ENCODE measurements around the gene RCAN2. TPM values are rescaled to one million over a fixed set of nuclear protein-coding genes. Genes with fewer than 3 reads are reported as not detected.

RCAN2 gene
- total RNA-seq, 4 donors from 2014 or later = 28.7 to 79.1 (median 36.3) TPM

DNA sequence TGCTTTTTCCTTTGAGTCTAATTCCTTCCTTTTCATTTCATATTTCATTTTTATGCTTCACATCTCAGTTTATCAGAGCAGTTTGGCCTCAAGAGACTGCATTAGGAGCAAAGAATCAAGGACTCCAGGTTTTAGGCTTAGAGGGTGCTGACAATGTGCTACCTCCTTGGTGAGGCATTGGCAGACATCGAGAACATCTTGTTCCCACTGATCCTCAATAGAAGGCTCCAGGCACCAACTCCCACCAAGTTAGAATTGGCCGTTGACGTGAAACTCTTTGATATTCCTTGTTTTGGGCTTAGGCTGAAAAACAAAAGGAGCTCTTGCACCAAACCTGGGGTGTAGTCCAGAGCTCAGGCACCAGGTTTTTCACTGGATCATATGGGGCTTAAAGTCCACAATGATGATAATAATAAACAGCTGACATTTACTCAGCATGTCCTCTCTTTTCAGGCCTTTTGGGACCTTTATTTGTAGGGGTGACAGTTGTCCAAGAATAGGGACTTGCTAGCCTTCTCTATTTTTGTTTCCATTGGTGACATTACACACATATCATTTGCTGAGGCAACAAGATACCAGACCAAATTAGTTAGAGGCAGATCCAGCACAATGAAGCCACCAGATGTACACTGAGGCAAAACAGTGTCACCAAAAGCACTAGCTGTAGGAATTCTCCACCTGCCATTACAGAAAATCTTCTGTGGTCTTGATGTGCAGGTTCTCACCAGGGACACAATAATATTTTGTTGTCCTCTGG lies 239.5 kb downstream of the RCAN2 start:
- 95% methylated on average over 3 of the region's 3 CpGs for WGBS
- H3K27me3 ChIP-seq = no peaks in the 10 kb centered on the region
- no peak for TF ChIP-seq POLR2A (IDR thresholded peaks at IDR 0.05; ENCODE audit: low read depth)
- TF ChIP-seq POLR2AphosphoS5 (IDR thresholded peaks at IDR 0.05) = no peak
- TF ChIP-seq, protein P1, sequence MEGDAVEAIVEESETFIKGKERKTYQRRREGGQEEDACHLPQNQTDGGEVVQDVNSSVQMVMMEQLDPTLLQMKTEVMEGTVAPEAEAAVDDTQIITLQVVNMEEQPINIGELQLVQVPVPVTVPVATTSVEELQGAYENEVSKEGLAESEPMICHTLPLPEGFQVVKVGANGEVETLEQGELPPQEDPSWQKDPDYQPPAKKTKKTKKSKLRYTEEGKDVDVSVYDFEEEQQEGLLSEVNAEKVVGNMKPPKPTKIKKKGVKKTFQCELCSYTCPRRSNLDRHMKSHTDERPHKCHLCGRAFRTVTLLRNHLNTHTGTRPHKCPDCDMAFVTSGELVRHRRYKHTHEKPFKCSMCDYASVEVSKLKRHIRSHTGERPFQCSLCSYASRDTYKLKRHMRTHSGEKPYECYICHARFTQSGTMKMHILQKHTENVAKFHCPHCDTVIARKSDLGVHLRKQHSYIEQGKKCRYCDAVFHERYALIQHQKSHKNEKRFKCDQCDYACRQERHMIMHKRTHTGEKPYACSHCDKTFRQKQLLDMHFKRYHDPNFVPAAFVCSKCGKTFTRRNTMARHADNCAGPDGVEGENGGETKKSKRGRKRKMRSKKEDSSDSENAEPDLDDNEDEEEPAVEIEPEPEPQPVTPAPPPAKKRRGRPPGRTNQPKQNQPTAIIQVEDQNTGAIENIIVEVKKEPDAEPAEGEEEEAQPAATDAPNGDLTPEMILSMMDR (IDR thresholded peaks at IDR 0.05) = no peak
- TF ChIP-seq EP300 (IDR thresholded peaks at IDR 0.05) = no peak
- peaks cover 0 to 25% (median 2%) of the 10 kb centered on the region in 4 donors for H3K4me1 ChIP-seq
- DNase-seq (ENCODE audit: extremely low spot score) = no peak
- H3K27ac ChIP-seq (replicated peaks in 1 of 4) = no peak overlapping the region
- H3K4me3 ChIP-seq = no peak overlapping the region
- H3K9me3 ChIP-seq = no peaks in the 10 kb centered on the region
- intact Hi-C loops (cut with DNase I) = no loop called here
- peaks cover 0 to under 1% (median 0%) of the 10 kb centered on the region in 4 donors for H3K36me3 ChIP-seq

DNA sequence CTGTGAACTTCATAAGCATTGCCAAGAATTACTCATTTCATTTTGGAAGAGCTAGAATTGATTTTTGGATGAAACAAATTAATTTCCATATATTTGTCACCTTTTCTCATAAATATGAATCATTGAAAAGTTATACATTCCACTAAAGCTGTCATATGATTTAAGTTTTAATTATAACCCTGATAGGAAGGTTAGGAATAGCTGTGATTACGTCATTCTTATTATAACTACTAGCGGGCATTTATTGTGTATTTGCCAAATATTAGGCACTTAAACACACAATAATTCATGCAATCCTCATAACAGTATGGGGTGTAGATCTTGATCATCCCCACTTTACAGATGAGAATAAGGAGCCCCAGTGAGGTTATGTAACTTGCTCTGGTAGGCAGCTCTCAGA lies 243.1 kb downstream of the RCAN2 start:
- no peak for DNase-seq (ENCODE audit: extremely low spot score)
- TF ChIP-seq POLR2A (IDR thresholded peaks at IDR 0.05; ENCODE audit: low read depth) = no peak
- no peak for TF ChIP-seq EP300 (IDR thresholded peaks at IDR 0.05)
- TF ChIP-seq POLR2AphosphoS5 (IDR thresholded peaks at IDR 0.05) = no peak
- TF ChIP-seq, protein P1 (IDR thresholded peaks at IDR 0.05) = no peak
- Histone ChIP-seq H3K4me3 (no peak overlapping the region), H3K36me3 (peaks cover 0 to 24% (median 2%) of the 10 kb centered on the region in 4 donors), H3K27me3 (no peaks in the 10 kb centered on the region), H3K9me3 (no peaks in the 10 kb centered on the region), H3K4me1 (peaks cover 0 to 27% (median 0%) of the 10 kb centered on the region in 4 donors), H3K27ac (replicated peaks in 1 of 4) (no peak overlapping the region)
- 94% methylated on average over 2 of the region's 2 CpGs for WGBS
- intact Hi-C loops (cut with DNase I) = no loop called here

DNA sequence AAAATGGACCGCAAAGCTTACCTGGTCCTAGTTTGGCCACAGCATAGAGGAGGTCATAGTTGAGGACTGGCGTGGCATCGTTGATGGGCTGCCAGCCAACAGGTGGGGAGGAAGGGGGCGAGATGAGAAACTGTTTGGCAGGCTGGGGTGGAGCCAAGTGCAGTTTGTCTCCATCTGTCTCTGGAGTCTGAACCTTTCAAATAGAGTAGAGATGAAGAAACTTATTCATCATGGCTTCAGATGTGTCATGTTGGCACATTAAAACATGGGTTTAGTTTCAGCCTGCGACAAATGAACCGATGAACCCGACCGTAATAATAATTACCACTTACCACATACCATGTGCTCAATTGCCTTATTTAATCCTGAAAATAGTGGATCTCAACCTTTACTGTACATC lies 244.5 kb downstream of the RCAN2 start:
- H3K9me3 ChIP-seq = no peaks in the 10 kb centered on the region
- H3K4me1 ChIP-seq = peaks cover 0 to 25% (median under 1%) of the 10 kb centered on the region in 4 donors
- no peak for DNase-seq (ENCODE audit: extremely low spot score)
- intact Hi-C loops (cut with DNase I) = no loop called here
- no peak overlapping the region for H3K27ac ChIP-seq (replicated peaks in 1 of 4)
- H3K36me3 ChIP-seq = peaks cover 0 to 24% (median 2%) of the 10 kb centered on the region in 4 donors
- no peak overlapping the region for H3K4me3 ChIP-seq
- TF ChIP-seq POLR2AphosphoS5 (IDR thresholded peaks at IDR 0.05) = no peak
- no peak for TF ChIP-seq POLR2A (IDR thresholded peaks at IDR 0.05; ENCODE audit: low read depth)
- TF ChIP-seq, protein P1 (IDR thresholded peaks at IDR 0.05) = no peak
- no peak for TF ChIP-seq EP300 (IDR thresholded peaks at IDR 0.05)
- H3K27me3 ChIP-seq = no peaks in the 10 kb centered on the region
- WGBS = 85% methylated on average over 8 of the region's 8 CpGs

DNA sequence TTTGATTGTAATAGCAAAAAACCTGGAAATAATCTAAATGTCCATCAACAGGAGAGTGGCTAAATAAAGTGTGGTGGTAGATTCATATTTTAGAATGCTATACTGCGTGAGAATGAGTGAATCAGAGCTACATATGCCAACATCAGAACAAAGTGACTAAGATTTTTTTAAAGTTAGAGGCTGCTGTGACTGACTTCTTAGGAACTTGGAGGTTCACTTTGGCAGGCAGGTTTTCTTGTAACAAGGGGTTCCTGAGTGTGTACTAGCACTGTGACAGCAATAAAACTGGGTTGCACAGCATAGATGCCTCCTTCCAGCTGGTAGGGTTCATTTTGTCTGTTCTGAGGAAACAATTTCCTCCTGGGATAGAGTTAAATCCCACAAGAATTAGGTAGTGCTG lies 245.2 kb downstream of the RCAN2 start:
- Histone ChIP-seq H3K27ac (replicated peaks in 1 of 4) (no peak overlapping the region), H3K9me3 (no peaks in the 10 kb centered on the region), H3K36me3 (peaks cover 0 to 24% (median 2%) of the 10 kb centered on the region in 4 donors), H3K27me3 (no peaks in the 10 kb centered on the region), H3K4me3 (no peak overlapping the region), H3K4me1 (peaks cover 3 to 27% (median 6%) of the 10 kb centered on the region in 4 donors)
- DNase-seq (ENCODE audit: extremely low spot score) = no peak
- TF ChIP-seq POLR2A (IDR thresholded peaks at IDR 0.05; ENCODE audit: low read depth) = no peak
- no peak for TF ChIP-seq POLR2AphosphoS5 (IDR thresholded peaks at IDR 0.05)
- TF ChIP-seq EP300 (IDR thresholded peaks at IDR 0.05) = no peak
- TF ChIP-seq, protein P1 (IDR thresholded peaks at IDR 0.05) = no peak
- WGBS = 88% methylated on average over 1 of the region's 1 CpG
- intact Hi-C loops (cut with DNase I) = no loop called here

Data from esophagus muscularis mucosa (tissue), 4 donors.